ENCODE data around the gene CCDC122. TPM values are rescaled to one million over a fixed set of nuclear protein-coding genes. Genes with fewer than 3 reads are reported as not detected.

The CCDC122 gene
- total RNA-seq, 1 donor, result 16.0 TPM

DNA sequence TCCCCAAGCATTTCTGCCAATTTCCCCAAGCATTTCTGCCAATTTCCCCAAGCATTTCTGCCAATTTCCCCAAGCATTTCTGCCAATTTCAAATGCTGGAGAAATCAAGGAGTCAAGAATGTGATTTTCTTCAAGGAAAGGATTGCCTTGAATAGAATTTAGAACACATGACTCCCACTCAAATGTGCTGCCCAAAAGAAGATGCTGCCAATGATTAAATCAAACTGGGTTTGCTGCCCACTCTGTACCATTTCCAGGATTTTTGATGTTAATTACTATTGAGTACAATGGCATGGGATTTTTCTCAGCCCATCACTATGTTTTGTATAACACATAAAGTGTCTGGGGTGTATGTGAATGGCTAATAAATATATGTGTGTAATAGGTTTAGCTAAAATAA lies 70.9 kb downstream of the CCDC122 start:
- no peak for TF ChIP-seq CTCF (IDR thresholded peaks at IDR 0.05; ENCODE audit: insufficient read depth, low read depth, low read length)
- H3K4me3 ChIP-seq (ENCODE audit: low read depth, low read length), result no peak overlapping the region
- no peak for DNase-seq (ENCODE audit: low read depth)

DNA sequence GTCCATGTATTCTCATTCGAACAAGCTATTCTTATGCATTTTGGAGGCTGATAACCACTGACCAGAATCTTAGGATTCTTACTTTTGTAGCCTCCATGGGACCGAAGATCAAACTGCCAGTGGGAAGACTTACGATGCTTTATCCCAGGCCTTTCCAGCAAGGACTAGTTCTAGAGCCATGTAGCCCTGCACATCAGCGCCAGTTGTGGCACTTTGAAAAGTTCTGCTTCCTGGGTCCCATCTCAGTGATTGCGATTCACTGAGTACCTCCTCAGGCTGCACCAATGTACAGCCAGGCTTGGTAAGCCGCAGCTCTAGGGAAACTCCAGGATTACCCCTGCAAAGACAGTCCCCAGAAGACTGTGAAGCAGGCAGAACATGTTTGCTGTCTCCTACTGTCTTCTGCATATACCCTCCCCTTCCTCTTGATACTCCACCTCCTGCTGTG lies 73.8 kb downstream of the CCDC122 start:
- DNase-seq (ENCODE audit: low read depth), result no peak
- no peak overlapping the region for H3K4me3 ChIP-seq (ENCODE audit: low read depth, low read length)
- no peak for TF ChIP-seq CTCF (IDR thresholded peaks at IDR 0.05; ENCODE audit: insufficient read depth, low read depth, low read length)

DNA sequence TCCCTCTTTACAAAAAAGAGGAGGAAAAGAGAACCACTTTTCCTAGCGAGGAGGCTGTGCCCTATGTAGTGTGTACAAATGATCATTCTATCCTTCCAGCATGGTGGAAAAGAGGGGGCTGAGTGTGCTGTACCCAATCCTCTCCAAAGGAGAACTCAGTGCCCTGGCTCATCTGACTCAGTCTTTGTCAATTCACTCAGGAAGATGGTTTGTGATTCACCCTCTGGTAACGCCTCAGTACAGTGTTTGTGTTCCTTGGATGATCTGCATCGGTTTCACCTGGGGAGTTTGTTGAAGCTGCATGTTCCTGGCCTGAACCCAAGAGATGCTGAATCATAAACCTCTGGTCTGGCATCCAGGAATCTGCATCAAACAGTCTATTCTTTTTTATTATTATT lies 74.5 kb downstream of the CCDC122 start:
- DNase-seq (ENCODE audit: low read depth), result peak; percentile 50
- TF ChIP-seq CTCF (IDR thresholded peaks at IDR 0.05; ENCODE audit: insufficient read depth, low read depth, low read length), result no peak
- no peak overlapping the region for H3K4me3 ChIP-seq (ENCODE audit: low read depth, low read length)

- peak; percentile 81 for DNase-seq (ENCODE audit: low read depth)
- H3K4me3 ChIP-seq (ENCODE audit: low read depth, low read length), result no peak overlapping the region
- peak; percentile 40 for TF ChIP-seq CTCF (IDR thresholded peaks at IDR 0.05; ENCODE audit: insufficient read depth, low read depth, low read length)
Observed at GRCh38 chr13:43804461-43805070, 75.0 kb downstream of the CCDC122 start.

GRCh38 chr13:43802511-43802910 lies 77.0 kb downstream of the CCDC122 start:
- H3K4me3 ChIP-seq (ENCODE audit: low read depth, low read length), result no peak overlapping the region
- TF ChIP-seq CTCF (IDR thresholded peaks at IDR 0.05; ENCODE audit: insufficient read depth, low read depth, low read length), result no peak
- DNase-seq (ENCODE audit: low read depth), result no peak

- TF ChIP-seq CTCF (IDR thresholded peaks at IDR 0.05; ENCODE audit: insufficient read depth, low read depth, low read length), result no peak
- no peak overlapping the region for H3K4me3 ChIP-seq (ENCODE audit: low read depth, low read length)
- no peak for DNase-seq (ENCODE audit: low read depth)
Observed at GRCh38 chr13:43800828-43801227, 78.7 kb downstream of the CCDC122 start.

DNA sequence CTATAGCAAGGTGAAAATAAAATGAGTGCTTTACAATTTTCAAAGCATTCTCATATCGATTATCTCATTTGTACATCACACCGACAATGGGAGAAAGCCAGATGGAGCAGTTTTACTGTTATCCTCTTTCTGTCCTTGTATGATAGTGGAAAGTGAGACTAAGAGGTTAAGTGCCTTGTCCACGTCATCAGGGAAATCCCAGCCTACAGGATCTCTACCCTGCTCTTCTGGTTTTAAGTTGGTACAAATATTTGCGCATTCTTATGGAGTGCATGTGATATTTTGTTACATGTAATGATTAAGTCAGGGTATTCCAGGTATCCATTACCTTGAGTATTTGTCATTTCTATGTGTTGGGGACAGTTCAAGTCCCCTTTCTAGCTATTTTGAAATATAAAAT lies 80.3 kb downstream of the CCDC122 start:
- DNase-seq (ENCODE audit: low read depth), result no peak
- no peak overlapping the region for H3K4me3 ChIP-seq (ENCODE audit: low read depth, low read length)
- no peak for TF ChIP-seq CTCF (IDR thresholded peaks at IDR 0.05; ENCODE audit: insufficient read depth, low read depth, low read length)

Measured in fibroblast of villous mesenchyme (primary cell).